ENCODE measurements around the gene GEMIN8.

The GEMIN8 gene

GRCh38 chrX:14030174-14030530, 460 bp upstream of the GEMIN8 start:
- TF ChIP-seq GATA3 (IDR thresholded peaks at IDR 0.05; ENCODE audit: low read depth, low read length) (no peak), GATA2 (IDR thresholded peaks at IDR 0.05; ENCODE audit: low read depth, low read length) (no peak)

GRCh38 chrX:14029039-14029424, 660 bp downstream of the GEMIN8 start:
- TF ChIP-seq GATA3 (IDR thresholded peaks at IDR 0.05; ENCODE audit: low read depth, low read length), result peak; percentile 59
- TF ChIP-seq GATA2 (IDR thresholded peaks at IDR 0.05; ENCODE audit: low read depth, low read length), result peak; percentile 73

- no peak for TF ChIP-seq GATA2 (IDR thresholded peaks at IDR 0.05; ENCODE audit: low read depth, low read length)
- no peak for TF ChIP-seq GATA3 (IDR thresholded peaks at IDR 0.05; ENCODE audit: low read depth, low read length)
Measured at GRCh38 chrX:14028473-14028872, 1.2 kb downstream of the GEMIN8 start.

GRCh38 chrX:14027511-14028019, 2.1 kb downstream of the GEMIN8 start:
- TF ChIP-seq GATA2 (IDR thresholded peaks at IDR 0.05; ENCODE audit: low read depth, low read length), result no peak

GRCh38 chrX:14027036-14027435, 2.7 kb downstream of the GEMIN8 start:
- TF ChIP-seq GATA3 (IDR thresholded peaks at IDR 0.05; ENCODE audit: low read depth, low read length) (no peak), GATA2 (IDR thresholded peaks at IDR 0.05; ENCODE audit: low read depth, low read length) (no peak)

GRCh38 chrX:14026121-14026520, 3.6 kb downstream of the GEMIN8 start:
- no peak for TF ChIP-seq GATA3 (IDR thresholded peaks at IDR 0.05; ENCODE audit: low read depth, low read length)
- TF ChIP-seq GATA2 (IDR thresholded peaks at IDR 0.05; ENCODE audit: low read depth, low read length), result no peak

GRCh38 chrX:14022019-14022418, 7.7 kb downstream of the GEMIN8 start:
- TF ChIP-seq GATA2 (IDR thresholded peaks at IDR 0.05; ENCODE audit: low read depth, low read length), result no peak
- TF ChIP-seq GATA3 (IDR thresholded peaks at IDR 0.05; ENCODE audit: low read depth, low read length), result no peak

- no peak for TF ChIP-seq GATA3 (IDR thresholded peaks at IDR 0.05; ENCODE audit: low read depth, low read length)
- no peak for TF ChIP-seq GATA2 (IDR thresholded peaks at IDR 0.05; ENCODE audit: low read depth, low read length)
Measured at GRCh38 chrX:14017399-14017798, 12.3 kb downstream of the GEMIN8 start.

GRCh38 chrX:14015941-14016340, 13.8 kb downstream of the GEMIN8 start:
- no peak for TF ChIP-seq GATA2 (IDR thresholded peaks at IDR 0.05; ENCODE audit: low read depth, low read length)
- TF ChIP-seq GATA3 (IDR thresholded peaks at IDR 0.05; ENCODE audit: low read depth, low read length), result no peak

- TF ChIP-seq GATA2 (IDR thresholded peaks at IDR 0.05; ENCODE audit: low read depth, low read length), result no peak
- no peak for TF ChIP-seq GATA3 (IDR thresholded peaks at IDR 0.05; ENCODE audit: low read depth, low read length)
Measured at GRCh38 chrX:14015294-14015693, 14.4 kb downstream of the GEMIN8 start.

GRCh38 chrX:14014526-14014925, 15.2 kb downstream of the GEMIN8 start:
- TF ChIP-seq GATA2 (IDR thresholded peaks at IDR 0.05; ENCODE audit: low read depth, low read length) (no peak), GATA3 (IDR thresholded peaks at IDR 0.05; ENCODE audit: low read depth, low read length) (no peak)

- TF ChIP-seq GATA2 (IDR thresholded peaks at IDR 0.05; ENCODE audit: low read depth, low read length), result no peak
- TF ChIP-seq GATA3 (IDR thresholded peaks at IDR 0.05; ENCODE audit: low read depth, low read length), result no peak
Measured at GRCh38 chrX:14013054-14013453, 16.6 kb downstream of the GEMIN8 start.

- no peak for TF ChIP-seq GATA3 (IDR thresholded peaks at IDR 0.05; ENCODE audit: low read depth, low read length)
- TF ChIP-seq GATA2 (IDR thresholded peaks at IDR 0.05; ENCODE audit: low read depth, low read length), result no peak
Measured at GRCh38 chrX:14010566-14010965, 19.1 kb downstream of the GEMIN8 start.

- TF ChIP-seq GATA2 (IDR thresholded peaks at IDR 0.05; ENCODE audit: low read depth, low read length) (no peak), GATA3 (IDR thresholded peaks at IDR 0.05; ENCODE audit: low read depth, low read length) (no peak)
Measured at GRCh38 chrX:14006540-14006939, 23.2 kb downstream of the GEMIN8 start.

- TF ChIP-seq GATA3 (IDR thresholded peaks at IDR 0.05; ENCODE audit: low read depth, low read length) (no peak), GATA2 (IDR thresholded peaks at IDR 0.05; ENCODE audit: low read depth, low read length) (no peak)
Measured at GRCh38 chrX:14003876-14004425, 25.7 kb downstream of the GEMIN8 start.

GRCh38 chrX:14003028-14003427, 26.7 kb downstream of the GEMIN8 start:
- no peak for TF ChIP-seq GATA2 (IDR thresholded peaks at IDR 0.05; ENCODE audit: low read depth, low read length)
- no peak for TF ChIP-seq GATA3 (IDR thresholded peaks at IDR 0.05; ENCODE audit: low read depth, low read length)
